Measurements from ENCODE around the gene IQGAP3. TPM values are rescaled to one million over a fixed set of nuclear protein-coding genes. Genes with fewer than 3 reads are reported as not detected.

IQGAP3 gene
- polyA plus RNA-seq, 1 donor from 2014 or later = not detected

- H3K4me3 ChIP-seq (ENCODE audit: low read length) = no peak overlapping the region
- no peaks in the 10 kb centered on the region for H3K9me2 ChIP-seq (ENCODE audit: insufficient read depth, low read length)
- H3K9ac ChIP-seq (ENCODE audit: low read length) = no peak overlapping the region
Observed at GRCh38 chr1:156525856-156526489, 46.4 kb downstream of the IQGAP3 start.

GRCh38 chr1:156525071-156525501 lies 47.3 kb downstream of the IQGAP3 start:
- H3K4me3 ChIP-seq (ENCODE audit: low read length) = peak overlapping the region; percentile 37
- H3F3A ChIP-seq (ENCODE audit: insufficient read depth, low read length, poor library complexity, severe bottlenecking) = no peaks in the 10 kb centered on the region
- H3K36me3 ChIP-seq (ENCODE audit: insufficient read depth, low read length) = no peaks in the 10 kb centered on the region
- no peaks in the 10 kb centered on the region for H3K79me2 ChIP-seq (replicated peaks; ENCODE audit: insufficient read depth, low read length)
- H3K4me2 ChIP-seq (ENCODE audit: low read length) = peak overlapping the region; percentile 7
- no peak overlapping the region for H2AFZ ChIP-seq (ENCODE audit: low read depth, low read length)
- TF ChIP-seq EZH2 (IDR thresholded peaks at IDR 0.05; ENCODE audit: borderline replicate concordance, insufficient read depth, low read length, poor library complexity, severe bottlenecking) = no peak
- TF ChIP-seq MXI1 (conservative IDR thresholded peaks at IDR 0.05; ENCODE audit: poor library complexity, severe bottlenecking) = no peak
- TF ChIP-seq, protein P1, sequence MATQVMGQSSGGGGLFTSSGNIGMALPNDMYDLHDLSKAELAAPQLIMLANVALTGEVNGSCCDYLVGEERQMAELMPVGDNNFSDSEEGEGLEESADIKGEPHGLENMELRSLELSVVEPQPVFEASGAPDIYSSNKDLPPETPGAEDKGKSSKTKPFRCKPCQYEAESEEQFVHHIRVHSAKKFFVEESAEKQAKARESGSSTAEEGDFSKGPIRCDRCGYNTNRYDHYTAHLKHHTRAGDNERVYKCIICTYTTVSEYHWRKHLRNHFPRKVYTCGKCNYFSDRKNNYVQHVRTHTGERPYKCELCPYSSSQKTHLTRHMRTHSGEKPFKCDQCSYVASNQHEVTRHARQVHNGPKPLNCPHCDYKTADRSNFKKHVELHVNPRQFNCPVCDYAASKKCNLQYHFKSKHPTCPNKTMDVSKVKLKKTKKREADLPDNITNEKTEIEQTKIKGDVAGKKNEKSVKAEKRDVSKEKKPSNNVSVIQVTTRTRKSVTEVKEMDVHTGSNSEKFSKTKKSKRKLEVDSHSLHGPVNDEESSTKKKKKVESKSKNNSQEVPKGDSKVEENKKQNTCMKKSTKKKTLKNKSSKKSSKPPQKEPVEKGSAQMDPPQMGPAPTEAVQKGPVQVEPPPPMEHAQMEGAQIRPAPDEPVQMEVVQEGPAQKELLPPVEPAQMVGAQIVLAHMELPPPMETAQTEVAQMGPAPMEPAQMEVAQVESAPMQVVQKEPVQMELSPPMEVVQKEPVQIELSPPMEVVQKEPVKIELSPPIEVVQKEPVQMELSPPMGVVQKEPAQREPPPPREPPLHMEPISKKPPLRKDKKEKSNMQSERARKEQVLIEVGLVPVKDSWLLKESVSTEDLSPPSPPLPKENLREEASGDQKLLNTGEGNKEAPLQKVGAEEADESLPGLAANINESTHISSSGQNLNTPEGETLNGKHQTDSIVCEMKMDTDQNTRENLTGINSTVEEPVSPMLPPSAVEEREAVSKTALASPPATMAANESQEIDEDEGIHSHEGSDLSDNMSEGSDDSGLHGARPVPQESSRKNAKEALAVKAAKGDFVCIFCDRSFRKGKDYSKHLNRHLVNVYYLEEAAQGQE (IDR thresholded peaks at IDR 0.05; ENCODE audit: borderline replicate concordance) = no peak
- TF ChIP-seq EP300 (conservative IDR thresholded peaks at IDR 0.05; ENCODE audit: poor library complexity, severe bottlenecking) = no peak
- peak overlapping the region; percentile 39 for H3K9ac ChIP-seq (ENCODE audit: low read length)
- no peaks in the 10 kb centered on the region for H3K9me3 ChIP-seq (ENCODE audit: low read length)
- no peaks in the 10 kb centered on the region for H3K27me3 ChIP-seq (ENCODE audit: insufficient read depth, low read depth, low read length)
- no peaks in the 10 kb centered on the region for H3K9me2 ChIP-seq (ENCODE audit: insufficient read depth, low read length)
- H3K27ac ChIP-seq (ENCODE audit: low read length) = peak overlapping the region; percentile 81
- no peaks in the 10 kb centered on the region for H4K20me1 ChIP-seq (ENCODE audit: insufficient read depth)

More at GRCh38 chr1:156525856-156526489, 46.4 kb downstream of the IQGAP3 start:
- Histone ChIP-seq H3K27me3 (ENCODE audit: insufficient read depth, low read depth, low read length) (no peaks in the 10 kb centered on the region), H3F3A (ENCODE audit: insufficient read depth, low read length, poor library complexity, severe bottlenecking) (no peaks in the 10 kb centered on the region), H4K20me1 (ENCODE audit: insufficient read depth) (no peaks in the 10 kb centered on the region), H3K36me3 (ENCODE audit: insufficient read depth, low read length) (no peaks in the 10 kb centered on the region), H3K9me3 (ENCODE audit: low read length) (no peaks in the 10 kb centered on the region), H2AFZ (ENCODE audit: low read depth, low read length) (no peak overlapping the region), H3K4me2 (ENCODE audit: low read length) (no peak overlapping the region), H3K79me2 (replicated peaks; ENCODE audit: insufficient read depth, low read length) (no peaks in the 10 kb centered on the region), H3K27ac (ENCODE audit: low read length) (no peak overlapping the region)
- TF ChIP-seq, protein P1 (IDR thresholded peaks at IDR 0.05; ENCODE audit: borderline replicate concordance) = no peak
- TF ChIP-seq, protein P2, sequence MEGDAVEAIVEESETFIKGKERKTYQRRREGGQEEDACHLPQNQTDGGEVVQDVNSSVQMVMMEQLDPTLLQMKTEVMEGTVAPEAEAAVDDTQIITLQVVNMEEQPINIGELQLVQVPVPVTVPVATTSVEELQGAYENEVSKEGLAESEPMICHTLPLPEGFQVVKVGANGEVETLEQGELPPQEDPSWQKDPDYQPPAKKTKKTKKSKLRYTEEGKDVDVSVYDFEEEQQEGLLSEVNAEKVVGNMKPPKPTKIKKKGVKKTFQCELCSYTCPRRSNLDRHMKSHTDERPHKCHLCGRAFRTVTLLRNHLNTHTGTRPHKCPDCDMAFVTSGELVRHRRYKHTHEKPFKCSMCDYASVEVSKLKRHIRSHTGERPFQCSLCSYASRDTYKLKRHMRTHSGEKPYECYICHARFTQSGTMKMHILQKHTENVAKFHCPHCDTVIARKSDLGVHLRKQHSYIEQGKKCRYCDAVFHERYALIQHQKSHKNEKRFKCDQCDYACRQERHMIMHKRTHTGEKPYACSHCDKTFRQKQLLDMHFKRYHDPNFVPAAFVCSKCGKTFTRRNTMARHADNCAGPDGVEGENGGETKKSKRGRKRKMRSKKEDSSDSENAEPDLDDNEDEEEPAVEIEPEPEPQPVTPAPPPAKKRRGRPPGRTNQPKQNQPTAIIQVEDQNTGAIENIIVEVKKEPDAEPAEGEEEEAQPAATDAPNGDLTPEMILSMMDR (IDR thresholded peaks at IDR 0.05; ENCODE audit: poor library complexity, severe bottlenecking) = no peak
- no peak for TF ChIP-seq RAD21 (conservative IDR thresholded peaks at IDR 0.05)
- TF ChIP-seq EP300 (conservative IDR thresholded peaks at IDR 0.05; ENCODE audit: poor library complexity, severe bottlenecking) = no peak
- no peak for TF ChIP-seq MXI1 (conservative IDR thresholded peaks at IDR 0.05; ENCODE audit: poor library complexity, severe bottlenecking)
- no peak for TF ChIP-seq SMC3 (conservative IDR thresholded peaks at IDR 0.05; ENCODE audit: poor library complexity)
- no peak for TF ChIP-seq TAF1 (IDR thresholded peaks at IDR 0.05; ENCODE audit: low read depth)
- no peak for TF ChIP-seq POLR2AphosphoS5 (IDR thresholded peaks at IDR 0.05)
- no peak for TF ChIP-seq EZH2 (IDR thresholded peaks at IDR 0.05; ENCODE audit: borderline replicate concordance, insufficient read depth, low read length, poor library complexity, severe bottlenecking)
